ENCODE measurements around the gene SMPD3. TPM values are rescaled to one million over a fixed set of nuclear protein-coding genes. Genes with fewer than 3 reads are reported as not detected.

The SMPD3 gene
- total and polyA plus RNA-seq, 5 donors from 2014 or later: 7.1 to 20.3 (median 18.1) TPM

DNA sequence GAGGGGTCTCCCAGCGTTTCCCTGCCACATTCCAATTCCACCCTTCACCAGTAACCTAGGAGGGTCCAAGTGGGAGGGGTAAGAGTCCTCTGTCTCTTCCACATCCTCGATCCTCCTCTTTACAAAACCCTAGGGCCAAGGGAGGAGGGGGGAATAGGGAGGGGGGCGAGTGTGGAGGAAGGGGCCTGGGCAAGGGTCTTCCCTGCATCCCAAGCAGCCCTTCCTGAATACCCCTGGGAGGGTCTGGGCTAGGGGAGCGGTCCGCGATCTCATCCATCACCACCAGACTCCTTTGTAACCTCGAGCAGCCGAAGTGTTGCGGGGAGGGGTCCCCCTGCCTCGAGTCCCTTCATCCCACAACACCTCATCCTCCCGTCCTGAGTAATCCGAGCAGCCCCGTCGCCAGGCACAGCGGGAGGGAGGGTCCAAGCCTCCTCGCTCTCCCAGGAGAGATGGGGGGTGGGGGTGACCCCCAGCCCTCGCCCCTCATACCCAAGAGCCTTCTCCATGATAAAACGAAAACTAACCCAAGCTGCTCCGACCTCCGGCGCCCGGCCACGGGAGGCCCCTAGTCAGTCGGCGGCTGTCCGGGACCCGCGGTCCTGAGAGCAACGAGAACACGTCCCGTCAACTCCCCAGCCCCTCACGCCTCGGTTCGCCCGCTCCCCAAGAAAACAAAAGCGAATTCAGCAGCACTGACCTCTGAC lies 502 bp downstream of the SMPD3 start:
- Mint-ChIP-seq H3K36me3 (no peaks in the 10 kb centered on the region), H3K4me3 (peak overlapping the region; percentile 36 to 83 (median 58)), H3K4me1 (peaks cover 5 to 37% (median 20%) of the 10 kb centered on the region in 4 donors), H3K27me3 (peaks cover 35% of the 10 kb centered on the region), H3K27ac (peak overlapping the region in 1 of 3 donors; percentile 77), H3K9me3 (peaks cover 0 to 3% (median 0%) of the 10 kb centered on the region in 7 donors)
- no peak for ATAC-seq (ENCODE audit: low read depth in 2 of 2)
- no peak for DNase-seq
- Histone ChIP-seq H3K9me3 (ENCODE audit: control insufficient read depth in 2 of 2, low read length in 2 of 2) (no peaks in the 10 kb centered on the region), H3K4me3 (ENCODE audit: low read depth, low read length) (no peak overlapping the region), H3K27me3 (ENCODE audit: control insufficient read depth, insufficient read depth, low read length) (peaks cover 24% of the 10 kb centered on the region), H3K4me1 (ENCODE audit: control insufficient read depth, insufficient read depth, low read length, poor library complexity, severe bottlenecking) (peaks cover 24% of the 10 kb centered on the region), H3K27ac (ENCODE audit: insufficient read depth, low read length, poor library complexity, severe bottlenecking) (no peak overlapping the region), H3K36me3 (ENCODE audit: control insufficient read depth, insufficient read depth, low read length) (no peaks in the 10 kb centered on the region)

DNA sequence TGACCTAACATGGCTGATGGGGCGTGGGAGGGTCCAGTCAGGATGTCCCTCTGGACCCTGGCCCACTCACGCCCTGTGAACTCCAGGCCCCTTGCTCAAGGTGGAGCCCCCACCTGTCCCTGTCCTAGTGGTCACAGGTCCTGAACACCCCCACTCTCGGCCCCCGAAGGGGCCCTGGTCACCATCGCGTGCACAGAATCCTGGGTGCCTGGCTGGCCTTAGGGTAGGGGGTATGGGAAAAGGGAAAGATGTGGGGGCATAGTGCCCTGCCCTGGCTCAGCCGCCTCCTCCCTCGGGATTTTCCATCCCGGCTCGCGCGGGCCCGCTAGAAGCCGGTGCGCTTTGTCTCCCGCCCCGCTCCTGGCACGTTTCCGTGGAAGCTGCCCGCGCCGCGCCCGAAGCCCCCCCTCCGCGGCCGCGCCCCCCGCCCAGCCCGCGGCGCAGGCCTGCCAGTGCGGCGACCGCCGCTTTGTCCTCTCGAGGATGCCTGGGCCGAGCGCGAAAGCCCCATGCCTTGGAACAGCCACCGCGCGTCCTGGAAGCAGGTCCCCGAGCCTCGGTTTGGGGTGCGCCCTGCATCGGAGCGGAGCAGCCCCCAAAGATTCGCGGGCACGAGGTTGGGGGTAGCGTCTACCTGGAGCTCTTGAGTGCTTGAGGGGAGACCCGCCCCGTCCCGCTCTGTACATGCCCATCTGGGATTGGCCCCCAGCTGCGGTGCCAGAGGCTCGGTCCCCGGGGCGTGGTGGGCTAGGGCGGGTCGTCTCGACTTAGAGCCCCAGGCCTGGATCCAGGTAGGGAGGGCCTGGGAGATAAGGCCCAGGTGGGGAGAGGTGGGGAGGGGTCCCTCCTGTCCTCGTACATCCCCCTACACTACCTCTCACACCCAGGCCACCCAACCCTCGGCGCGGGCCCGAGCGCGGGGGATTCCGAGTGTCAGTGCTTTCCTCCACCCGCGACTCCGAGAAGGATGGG lies 1.3 kb downstream of the SMPD3 start:
- peaks cover 35% of the 10 kb centered on the region for H3K27me3 Mint-ChIP-seq
- no peak overlapping the region for H3K27ac ChIP-seq (ENCODE audit: insufficient read depth, low read length, poor library complexity, severe bottlenecking)
- DNase-seq: no peak
- no peaks in the 10 kb centered on the region for H3K9me3 ChIP-seq (ENCODE audit: control insufficient read depth in 2 of 2, low read length in 2 of 2)
- no peaks in the 10 kb centered on the region for H3K36me3 Mint-ChIP-seq
- H3K4me1 ChIP-seq (ENCODE audit: control insufficient read depth, insufficient read depth, low read length, poor library complexity, severe bottlenecking): peaks cover 22% of the 10 kb centered on the region
- no peak overlapping the region for H3K4me3 ChIP-seq (ENCODE audit: low read depth, low read length)
- H3K4me3 Mint-ChIP-seq: peak overlapping the region in 3 of 4 donors; percentile 38 to 75 (median 70)
- peaks cover 31% of the 10 kb centered on the region for H3K27me3 ChIP-seq (ENCODE audit: control insufficient read depth, insufficient read depth, low read length)
- no peak for ATAC-seq (ENCODE audit: low read depth in 2 of 2)
- peaks cover 5 to 37% (median 20%) of the 10 kb centered on the region in 4 donors for H3K4me1 Mint-ChIP-seq
- no peaks in the 10 kb centered on the region for H3K36me3 ChIP-seq (ENCODE audit: control insufficient read depth, insufficient read depth, low read length)
- H3K9me3 Mint-ChIP-seq: peaks cover 0 to 3% (median 0%) of the 10 kb centered on the region in 7 donors
- H3K27ac Mint-ChIP-seq: no peak overlapping the region

DNA sequence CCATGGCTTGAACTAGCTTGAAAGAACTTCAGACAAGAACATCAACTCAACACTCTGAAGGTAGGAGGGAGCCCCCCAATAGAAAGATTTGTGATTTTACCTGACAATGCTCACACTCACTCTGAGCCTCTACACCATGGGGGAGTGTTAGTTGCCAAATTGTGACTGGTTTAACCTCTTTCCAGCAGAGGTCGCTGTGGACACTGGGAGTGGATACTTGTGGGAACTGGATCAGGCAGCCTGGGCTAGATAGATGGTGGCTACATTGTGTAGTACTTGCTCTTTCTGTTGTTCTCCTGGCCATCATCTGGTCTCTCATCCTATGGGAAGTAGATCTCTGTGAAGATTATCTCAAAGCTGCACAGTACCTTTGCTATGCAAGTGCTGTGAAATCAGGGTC lies 2.9 kb downstream of the SMPD3 start:
- H3K27me3 Mint-ChIP-seq: peaks cover 28% of the 10 kb centered on the region

DNA sequence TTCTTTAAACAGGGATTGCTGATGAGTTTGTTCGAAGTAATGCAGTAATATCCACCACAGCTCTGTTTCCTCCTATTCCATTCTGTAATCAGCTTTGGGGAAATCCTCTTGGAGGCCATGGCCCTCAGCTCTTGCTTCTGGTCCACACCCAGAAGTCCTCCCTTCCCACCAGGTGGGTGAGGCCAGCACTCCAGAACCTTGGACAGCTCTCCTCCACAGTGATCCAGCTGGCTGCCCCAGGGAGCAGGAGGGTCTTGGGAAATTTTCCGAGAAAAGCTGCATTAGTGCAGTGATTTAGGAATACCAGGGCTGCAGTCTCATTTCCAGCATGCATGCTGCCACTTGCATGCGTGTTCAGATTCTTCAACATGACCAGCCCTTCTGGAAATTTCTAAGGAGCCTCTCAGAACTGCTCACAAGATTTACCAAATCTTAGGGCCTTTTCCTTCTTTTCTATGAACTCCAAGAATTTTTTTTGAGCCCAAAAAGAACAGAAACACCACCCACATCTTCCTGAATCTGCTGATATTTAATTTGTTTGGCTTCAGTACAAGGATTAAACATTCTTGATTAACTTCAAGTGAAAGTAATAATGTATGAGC lies 4.2 kb downstream of the SMPD3 start:
- Histone ChIP-seq H3K9me3 (ENCODE audit: control insufficient read depth in 2 of 2, low read length in 2 of 2) (no peaks in the 10 kb centered on the region), H3K27me3 (ENCODE audit: control insufficient read depth, insufficient read depth, low read length) (peaks cover 42% of the 10 kb centered on the region), H3K36me3 (ENCODE audit: control insufficient read depth, insufficient read depth, low read length) (no peaks in the 10 kb centered on the region), H3K27ac (ENCODE audit: insufficient read depth, low read length, poor library complexity, severe bottlenecking) (no peak overlapping the region), H3K4me3 (ENCODE audit: low read depth, low read length) (no peak overlapping the region), H3K4me1 (ENCODE audit: control insufficient read depth, insufficient read depth, low read length, poor library complexity, severe bottlenecking) (peaks cover 20% of the 10 kb centered on the region)
- Mint-ChIP-seq H3K27ac (no peak overlapping the region), H3K27me3 (peaks cover 33% of the 10 kb centered on the region), H3K4me1 (peaks cover 5 to 24% (median 11%) of the 10 kb centered on the region in 4 donors), H3K4me3 (no peak overlapping the region), H3K9me3 (peaks cover 0 to 3% (median 0%) of the 10 kb centered on the region in 7 donors), H3K36me3 (no peaks in the 10 kb centered on the region)
- no peak for DNase-seq
- no peak for ATAC-seq (ENCODE audit: low read depth in 2 of 2)

More for the DNA sequence above, 2.9 kb downstream of the SMPD3 start:
- peak in 1 of 3 donors; percentile 70 for DNase-seq
- Histone ChIP-seq H3K27me3 (ENCODE audit: control insufficient read depth, insufficient read depth, low read length) (peaks cover 34% of the 10 kb centered on the region), H3K4me1 (ENCODE audit: control insufficient read depth, insufficient read depth, low read length, poor library complexity, severe bottlenecking) (peaks cover 22% of the 10 kb centered on the region), H3K9me3 (ENCODE audit: control insufficient read depth in 2 of 2, low read length in 2 of 2) (no peaks in the 10 kb centered on the region), H3K4me3 (ENCODE audit: low read depth, low read length) (no peak overlapping the region), H3K36me3 (ENCODE audit: control insufficient read depth, insufficient read depth, low read length) (no peaks in the 10 kb centered on the region), H3K27ac (ENCODE audit: insufficient read depth, low read length, poor library complexity, severe bottlenecking) (no peak overlapping the region)
- Mint-ChIP-seq H3K27ac (no peak overlapping the region), H3K4me3 (peak overlapping the region in 1 of 4 donors; percentile 75), H3K36me3 (no peaks in the 10 kb centered on the region), H3K9me3 (peaks cover 0 to 3% (median 0%) of the 10 kb centered on the region in 7 donors), H3K4me1 (peaks cover 5 to 31% (median 17%) of the 10 kb centered on the region in 4 donors)
- ATAC-seq (ENCODE audit: low read depth in 2 of 2): no peak

DNA sequence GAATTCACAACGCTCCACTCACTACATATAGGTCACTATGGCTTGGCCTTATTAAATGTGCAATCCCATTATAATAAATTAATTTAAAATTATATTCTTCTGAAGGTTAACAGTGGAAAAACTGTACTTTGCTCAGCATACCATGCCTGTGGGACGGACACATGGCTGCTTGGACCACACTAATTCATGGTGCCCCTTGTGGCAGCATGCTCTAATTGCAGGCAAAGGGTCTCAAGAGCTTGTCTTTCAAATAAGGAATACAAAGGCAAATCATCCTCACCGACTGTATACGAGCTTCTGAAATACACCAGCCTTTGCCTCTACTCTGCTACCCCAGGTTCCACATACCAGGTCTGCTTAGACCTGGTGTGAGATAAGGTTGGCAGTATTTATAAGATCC lies 11.7 kb downstream of the SMPD3 start:
- Histone ChIP-seq H3K9me3 (ENCODE audit: control insufficient read depth in 2 of 2, low read length in 2 of 2) (peaks cover 0 to 6% of the 10 kb centered on the region in 2 experiments), H3K4me3 (ENCODE audit: low read depth, low read length) (no peak overlapping the region), H3K27me3 (ENCODE audit: control insufficient read depth, insufficient read depth, low read length) (peaks cover 19% of the 10 kb centered on the region), H3K27ac (ENCODE audit: insufficient read depth, low read length, poor library complexity, severe bottlenecking) (no peak overlapping the region), H3K4me1 (ENCODE audit: control insufficient read depth, insufficient read depth, low read length, poor library complexity, severe bottlenecking) (no peaks in the 10 kb centered on the region), H3K36me3 (ENCODE audit: control insufficient read depth, insufficient read depth, low read length) (no peaks in the 10 kb centered on the region)
- H3K4me1 Mint-ChIP-seq: peaks cover 7 to 18% (median 8%) of the 10 kb centered on the region in 4 donors
- DNase-seq (peak in 1 of 3 donors; percentile 39), ATAC-seq (ENCODE audit: low read depth in 2 of 2) (no peak)
- H3K9me3 Mint-ChIP-seq: peaks cover 2 to 7% (median 4%) of the 10 kb centered on the region in 7 donors
- H3K27me3 Mint-ChIP-seq: peaks cover 20% of the 10 kb centered on the region
- no peak overlapping the region for H3K27ac Mint-ChIP-seq
- no peak overlapping the region for H3K4me3 Mint-ChIP-seq
- peaks cover 3% of the 10 kb centered on the region for H3K36me3 Mint-ChIP-seq

DNA sequence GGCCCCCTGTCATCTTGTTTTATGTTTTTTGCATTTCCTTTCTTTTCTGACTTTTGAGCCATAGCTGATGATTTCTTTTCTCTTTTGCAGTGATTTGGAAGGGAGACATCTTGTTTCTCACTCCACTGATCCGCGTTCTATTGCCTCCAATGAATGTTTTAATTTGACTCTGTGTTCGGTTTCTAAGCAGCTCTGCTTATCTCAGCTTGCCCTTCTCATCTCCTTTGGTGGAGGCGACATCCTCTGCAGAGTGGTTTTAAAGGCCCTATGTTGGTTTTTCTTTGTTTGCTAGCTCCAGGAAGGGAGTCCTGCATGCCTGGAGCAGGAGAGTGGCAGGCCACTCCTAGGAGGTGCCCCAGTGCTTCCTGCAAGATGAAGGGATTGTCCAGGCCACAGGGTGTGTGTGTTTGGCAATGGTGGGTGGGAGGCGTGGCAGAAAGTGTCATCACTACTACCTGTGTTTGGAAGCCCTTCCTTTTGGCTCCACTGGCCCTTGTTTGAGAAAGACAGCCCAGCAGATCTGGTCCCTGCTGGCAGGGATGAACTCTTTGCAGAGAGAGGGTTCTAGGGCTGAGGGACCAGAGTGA lies 13.6 kb downstream of the SMPD3 start:
- ATAC-seq (ENCODE audit: low read depth in 2 of 2) (no peak), DNase-seq (peak in 1 of 3 donors; percentile 27)
- Histone ChIP-seq H3K27me3 (ENCODE audit: control insufficient read depth, insufficient read depth, low read length) (peaks cover 13% of the 10 kb centered on the region), H3K9me3 (ENCODE audit: control insufficient read depth in 2 of 2, low read length in 2 of 2) (peaks cover 0 to 6% of the 10 kb centered on the region in 2 experiments), H3K4me1 (ENCODE audit: control insufficient read depth, insufficient read depth, low read length, poor library complexity, severe bottlenecking) (no peaks in the 10 kb centered on the region), H3K4me3 (ENCODE audit: low read depth, low read length) (no peak overlapping the region), H3K27ac (ENCODE audit: insufficient read depth, low read length, poor library complexity, severe bottlenecking) (no peak overlapping the region), H3K36me3 (ENCODE audit: control insufficient read depth, insufficient read depth, low read length) (no peaks in the 10 kb centered on the region)
- Mint-ChIP-seq H3K27me3 (peaks cover 26% of the 10 kb centered on the region), H3K36me3 (peaks cover 3% of the 10 kb centered on the region), H3K27ac (peak overlapping the region; percentile 26 to 62 (median 34)), H3K4me1 (peaks cover 7 to 24% (median 8%) of the 10 kb centered on the region in 4 donors), H3K4me3 (no peak overlapping the region), H3K9me3 (peaks cover 2 to 7% (median 4%) of the 10 kb centered on the region in 7 donors)

DNA sequence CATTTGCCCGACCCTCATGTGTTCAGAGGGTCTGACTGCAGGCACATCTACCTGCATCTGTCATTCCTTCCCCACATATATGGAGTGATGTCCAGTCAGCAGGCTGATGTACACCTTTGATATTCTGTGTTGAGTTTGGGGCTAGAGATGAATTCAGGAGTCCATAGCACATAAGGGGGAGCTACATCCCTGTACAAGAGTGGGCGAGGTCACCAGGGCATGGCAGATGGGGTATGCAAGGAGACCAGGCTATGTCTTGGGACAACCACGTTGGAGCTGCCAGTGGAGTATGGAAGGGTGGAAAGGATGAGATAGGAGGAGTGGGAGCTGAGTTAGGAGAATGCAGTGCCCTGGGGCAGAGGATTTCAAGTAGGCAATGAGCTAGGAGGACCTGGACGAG lies 15.0 kb downstream of the SMPD3 start:
- H3K4me1 ChIP-seq (ENCODE audit: control insufficient read depth, insufficient read depth, low read length, poor library complexity, severe bottlenecking): no peaks in the 10 kb centered on the region
- no peak for DNase-seq
- no peaks in the 10 kb centered on the region for H3K36me3 ChIP-seq (ENCODE audit: control insufficient read depth, insufficient read depth, low read length)
- no peak overlapping the region for H3K4me3 ChIP-seq (ENCODE audit: low read depth, low read length)
- Mint-ChIP-seq H3K36me3 (peaks cover 3% of the 10 kb centered on the region), H3K4me3 (no peak overlapping the region), H3K9me3 (peaks cover 0 to 7% (median 4%) of the 10 kb centered on the region in 7 donors), H3K27ac (peak overlapping the region in 1 of 3 donors; percentile 16), H3K27me3 (peaks cover 13% of the 10 kb centered on the region), H3K4me1 (peaks cover 7 to 24% (median 8%) of the 10 kb centered on the region in 4 donors)
- H3K27ac ChIP-seq (ENCODE audit: insufficient read depth, low read length, poor library complexity, severe bottlenecking): no peak overlapping the region
- H3K27me3 ChIP-seq (ENCODE audit: control insufficient read depth, insufficient read depth, low read length): peaks cover under 1% of the 10 kb centered on the region
- H3K9me3 ChIP-seq (ENCODE audit: control insufficient read depth in 2 of 2, low read length in 2 of 2): peaks cover 0 to 6% of the 10 kb centered on the region in 2 experiments
- no peak for ATAC-seq (ENCODE audit: low read depth in 2 of 2)

Data from CD4-positive, CD25-positive, alpha-beta regulatory T cell (primary cell).